COR-L47 (cell line): Measurements from ENCODE around the gene NR5A1.

ENCODE experiments used
- DNase-seq: peaks from one replicate; lab custom pipeline; 2025; lab: John Stamatoyannopoulos, UW

NR5A1 gene

GRCh38 chr9:124514125-124514524 is 6.9 kb upstream of the NR5A1 start:
- no peak for DNase-seq

GRCh38 chr9:124513376-124513994 is 6.3 kb upstream of the NR5A1 start:
- DNase-seq: peak; percentile 10

GRCh38 chr9:124512806-124513204 is 5.6 kb upstream of the NR5A1 start:
- no peak for DNase-seq

GRCh38 chr9:124511891-124512805 is 4.9 kb upstream of the NR5A1 start:
- DNase-seq: no peak

- no peak for DNase-seq
Measured at GRCh38 chr9:124511426-124511840, 4.2 kb upstream of the NR5A1 start.

GRCh38 chr9:124510650-124511425 is 3.6 kb upstream of the NR5A1 start:
- DNase-seq: no peak

- DNase-seq: no peak
Measured at GRCh38 chr9:124507880-124508423, 753 bp upstream of the NR5A1 start.

- no peak for DNase-seq
Measured at GRCh38 chr9:124506433-124506832, 766 bp downstream of the NR5A1 start.

- DNase-seq: no peak
Measured at GRCh38 chr9:124505901-124506346, 1.3 kb downstream of the NR5A1 start.

- DNase-seq: no peak
Measured at GRCh38 chr9:124505006-124505900, 1.9 kb downstream of the NR5A1 start.

- DNase-seq: no peak
Measured at GRCh38 chr9:124504530-124505005, 2.6 kb downstream of the NR5A1 start.

GRCh38 chr9:124503713-124504529 is 3.3 kb downstream of the NR5A1 start:
- no peak for DNase-seq

- no peak for DNase-seq
Measured at GRCh38 chr9:124502711-124503702, 4.2 kb downstream of the NR5A1 start.

- no peak for DNase-seq
Measured at GRCh38 chr9:124501771-124502320, 5.4 kb downstream of the NR5A1 start.

- no peak for DNase-seq
Measured at GRCh38 chr9:124500796-124501611, 6.2 kb downstream of the NR5A1 start.

- DNase-seq: no peak
Measured at GRCh38 chr9:124500028-124500795, 7.0 kb downstream of the NR5A1 start.

GRCh38 chr9:124499216-124499615 is 8.0 kb downstream of the NR5A1 start:
- no peak for DNase-seq
